ENCODE measurements around the gene NLRP6.
"Not testable (repeated sequence)": the region's sequence is repeated elsewhere in the genome, so short reads cannot be mapped to it uniquely, and the experiment has no call there.

Gene NLRP6

GRCh38 chr11:256952-257737 lies 21.1 kb upstream of the NLRP6 start:
- no peak for DNase-seq

GRCh38 chr11:257766-258493 lies 20.3 kb upstream of the NLRP6 start:
- DNase-seq = no peak

GRCh38 chr11:259413-259812 lies 18.8 kb upstream of the NLRP6 start:
- DNase-seq = no peak

GRCh38 chr11:261624-262023 lies 16.6 kb upstream of the NLRP6 start:
- no peak for DNase-seq

- DNase-seq = no peak
These were observed 11.3 kb upstream of the NLRP6 start for GRCh38 chr11:266676-267439.

GRCh38 chr11:267491-267994 lies 10.7 kb upstream of the NLRP6 start:
- no peak for DNase-seq

GRCh38 chr11:268716-269145 lies 9.5 kb upstream of the NLRP6 start:
- not testable (repeated sequence) for DNase-seq

- no peak for DNase-seq
These were observed 8.9 kb upstream of the NLRP6 start for GRCh38 chr11:269146-269890.

- DNase-seq = no peak
These were observed 7.5 kb upstream of the NLRP6 start for GRCh38 chr11:270451-271318.

GRCh38 chr11:271319-271715 lies 6.9 kb upstream of the NLRP6 start:
- DNase-seq = no peak

- DNase-seq = no peak
These were observed 5.8 kb upstream of the NLRP6 start for GRCh38 chr11:272195-272930.

- no peak for DNase-seq
These were observed 5.3 kb upstream of the NLRP6 start for GRCh38 chr11:272931-273198.

- DNase-seq = no peak
These were observed 2.0 kb upstream of the NLRP6 start for GRCh38 chr11:276219-276618.

GRCh38 chr11:279040-279965 lies 1.1 kb downstream of the NLRP6 start:
- no peak for DNase-seq

GRCh38 chr11:279966-280705 lies 1.9 kb downstream of the NLRP6 start:
- no peak for DNase-seq

GRCh38 chr11:280706-281485 lies 2.7 kb downstream of the NLRP6 start:
- no peak for DNase-seq

GRCh38 chr11:281486-282161 lies 3.4 kb downstream of the NLRP6 start:
- no peak for DNase-seq

- DNase-seq = no peak
These were observed 4.0 kb downstream of the NLRP6 start for GRCh38 chr11:282171-282570.
